HG03097 (cell line): ENCODE data around the gene TOP3B.

Experiments
- ATAC-seq: cut with Tn5 transposase; IDR thresholded peaks from one replicate; pipeline ENCODE4 v1.9.1; 2021; ENCODE audit not compliant: unreplicated experiment, low FRiP score

The TOP3B gene

GRCh38 chr22:22013559-22014284, 31.1 kb upstream of the TOP3B start:
- ATAC-seq: no peak

- ATAC-seq: no peak
Measured at GRCh38 chr22:22011964-22012363, 29.4 kb upstream of the TOP3B start.

- ATAC-seq: no peak
Measured at GRCh38 chr22:22010358-22010757, 27.8 kb upstream of the TOP3B start.

- no peak for ATAC-seq
Measured at GRCh38 chr22:22009661-22010060, 27.1 kb upstream of the TOP3B start.

- no peak for ATAC-seq
Measured at GRCh38 chr22:22006596-22006990, 24.0 kb upstream of the TOP3B start.

- no peak for ATAC-seq
Measured at GRCh38 chr22:22005945-22006595, 23.5 kb upstream of the TOP3B start.

GRCh38 chr22:22003233-22003632, 20.6 kb upstream of the TOP3B start:
- no peak for ATAC-seq

- no peak for ATAC-seq
Measured at GRCh38 chr22:22002526-22003055, 20.0 kb upstream of the TOP3B start.

- no peak for ATAC-seq
Measured at GRCh38 chr22:22001664-22002525, 19.3 kb upstream of the TOP3B start.

- ATAC-seq: no peak
Measured at GRCh38 chr22:21998595-21999247, 16.1 kb upstream of the TOP3B start.

GRCh38 chr22:21996175-21996720, 13.7 kb upstream of the TOP3B start:
- no peak for ATAC-seq

- no peak for ATAC-seq
Measured at GRCh38 chr22:21995660-21996059, 13.1 kb upstream of the TOP3B start.

GRCh38 chr22:21994881-21995444, 12.4 kb upstream of the TOP3B start:
- ATAC-seq: no peak

GRCh38 chr22:21992593-21993237, 10.1 kb upstream of the TOP3B start:
- no peak for ATAC-seq

GRCh38 chr22:21991774-21992173, 9.2 kb upstream of the TOP3B start:
- ATAC-seq: no peak

GRCh38 chr22:21991304-21991596, 8.7 kb upstream of the TOP3B start:
- no peak for ATAC-seq

- no peak for ATAC-seq
Measured at GRCh38 chr22:21990445-21991303, 8.1 kb upstream of the TOP3B start.

GRCh38 chr22:21989049-21989448, 6.5 kb upstream of the TOP3B start:
- ATAC-seq: no peak

GRCh38 chr22:21985214-21985613, 2.6 kb upstream of the TOP3B start:
- no peak for ATAC-seq
